GM19463 (cell line): ENCODE data around the gene SPTB.

Experiments
- ATAC-seq: cut with Tn5 transposase; IDR thresholded peaks from one replicate; pipeline ENCODE4 v1.9.1; 2021; ENCODE audit warnings: mild to moderate bottlenecking, moderate library complexity; ENCODE audit not compliant: unreplicated experiment

SPTB gene

GRCh38 chr14:64717870-64718269, 161.8 kb downstream of the SPTB start:
- ATAC-seq: no peak

- no peak for ATAC-seq
Observed at GRCh38 chr14:64715628-64716412, 163.9 kb downstream of the SPTB start.

GRCh38 chr14:64715146-64715627, 164.5 kb downstream of the SPTB start:
- ATAC-seq: no peak

- ATAC-seq: no peak
Observed at GRCh38 chr14:64714432-64715025, 165.2 kb downstream of the SPTB start.

- no peak for ATAC-seq
Observed at GRCh38 chr14:64713677-64714076, 166.0 kb downstream of the SPTB start.

- ATAC-seq: no peak
Observed at GRCh38 chr14:64711039-64711438, 168.7 kb downstream of the SPTB start.

GRCh38 chr14:64709126-64709525, 170.6 kb downstream of the SPTB start:
- ATAC-seq: no peak

GRCh38 chr14:64708148-64709004, 171.3 kb downstream of the SPTB start:
- ATAC-seq: no peak

- ATAC-seq: no peak
Observed at GRCh38 chr14:64707661-64708060, 172.0 kb downstream of the SPTB start.

- ATAC-seq: no peak
Observed at GRCh38 chr14:64706593-64707193, 173.0 kb downstream of the SPTB start.

- no peak for ATAC-seq
Observed at GRCh38 chr14:64706119-64706592, 173.6 kb downstream of the SPTB start.

GRCh38 chr14:64705381-64706118, 174.2 kb downstream of the SPTB start:
- no peak for ATAC-seq

- ATAC-seq: no peak
Observed at GRCh38 chr14:64704743-64705380, 174.8 kb downstream of the SPTB start.

GRCh38 chr14:64704143-64704742, 175.5 kb downstream of the SPTB start, which contains the start of gene PLEKHG3:
PLEKHG3 (plus strand) TSS chr14:64704424; CDS start chr14:64727632, 23,208 bp downstream.
- ATAC-seq: no peak

GRCh38 chr14:64703395-64704142, 176.1 kb downstream of the SPTB start:
- ATAC-seq: no peak

GRCh38 chr14:64702493-64703394, 177.0 kb downstream of the SPTB start:
- no peak for ATAC-seq

- ATAC-seq: no peak
Observed at GRCh38 chr14:64701660-64702059, 178.0 kb downstream of the SPTB start.
